H1 (cell line): ENCODE results near the gene CFAP65. TPM values are rescaled to one million over a fixed set of nuclear protein-coding genes. Genes with fewer than 3 reads are reported as not detected.
A peak's percentile ranks its signal among the peaks of the same experiment; 100 is the strongest.

Experiments
- CTCF ChIA-PET: fragments of 300-600 bp; sonication (Branson Sonifier 250); formaldehyde crosslinking; loops from one replicate; lab custom pipeline; 2021; ENCODE audit not compliant: partially characterized antibody; lab: Charles Lee
- POLR2A ChIA-PET: fragments of 300-600 bp; sonication (Branson Sonifier 250); formaldehyde crosslinking; loops from one replicate; lab custom pipeline; 2021; ENCODE audit warnings: inconsistent platforms; ENCODE audit not compliant: partially characterized antibody; lab: Charles Lee
- DNase-seq, 2 experiments: peaks; one replicate each; pipeline versions ENCODE4 v3.0.0 to v3.0.0-alpha.2; 2010 to 2022; ENCODE audit warnings: low spot score in 2 of 2, low read depth in 1 of 2, mixed read lengths in 1 of 2
- FAIRE-seq: peaks from 2 replicates; lab custom pipeline; 2011; peaks lifted over from hg19 to GRCh38; lab: Jason Lieb, UNC
- H2AFZ ChIP-seq: 2 replicates; pipeline ENCODE4 v1.8.1; 2012; ENCODE audit warnings: low read length, inconsistent platforms
- H2AK5ac ChIP-seq: 2 replicates; pipeline ENCODE4 v1.6.1; 2013; ENCODE audit warnings: low read depth, low read length
- H2BK120ac ChIP-seq: replicated peaks from 2 replicates; pipeline ENCODE3; 2013; ENCODE audit warnings: low read depth, low read length, inconsistent platforms
- H2BK12ac ChIP-seq: 2 replicates; pipeline ENCODE4 v1.6.1; 2013; ENCODE audit warnings: low read depth, low read length
- H2BK15ac ChIP-seq: 2 replicates; pipeline ENCODE4 v1.6.1; 2013; ENCODE audit warnings: low read length
- H2BK20ac ChIP-seq: 2 replicates; pipeline ENCODE4 v1.6.1; 2013; ENCODE audit warnings: low read length
- H2BK5ac ChIP-seq: 2 replicates; pipeline ENCODE4 v1.6.1; 2013; ENCODE audit warnings: low read depth, low read length
- H3K14ac ChIP-seq: 2 replicates; pipeline ENCODE4 v1.6.1; 2013; ENCODE audit warnings: inconsistent platforms; ENCODE audit not compliant: insufficient read length
- H3K18ac ChIP-seq: 2 replicates; pipeline ENCODE4 v1.6.1; 2013; ENCODE audit warnings: low read length; ENCODE audit errors: extremely low read depth
- H3K23ac ChIP-seq: 2 replicates; pipeline ENCODE4 v1.6.1; 2013; ENCODE audit warnings: inconsistent platforms; ENCODE audit not compliant: insufficient read length
- H3K23me2 ChIP-seq: 2 replicates; pipeline ENCODE4 v1.6.1; 2013; ENCODE audit warnings: low read depth, low read length
- H3K27ac ChIP-seq: 2 replicates; pipeline ENCODE4 v1.6.1; 2011; ENCODE audit warnings: low read depth, low read length, inconsistent platforms
- H3K27me3 ChIP-seq, 4 experiments: replicated peaks in 1 of 4; 1 replicate in 1 of 4; 2 replicates in 3 of 4; pipeline versions ENCODE4 v1.6.1 to v1.8.1; 2011 to 2013; ENCODE audit warnings: low read length in 3 of 4, mild to moderate bottlenecking in 3 of 4, inconsistent platforms in 2 of 4, mixed read lengths in 2 of 4, moderate library complexity in 1 of 4; ENCODE audit not compliant: control insufficient read depth in 3 of 4, insufficient read depth in 3 of 4; ENCODE audit errors: extremely low read depth in 1 of 4
- H3K36me3 ChIP-seq, 4 experiments: 2 replicates each; pipeline versions ENCODE4 v1.6.1 to v1.8.1; 2011 to 2013; ENCODE audit warnings: mild to moderate bottlenecking in 4 of 4, low read length in 3 of 4, moderate library complexity in 2 of 4, control low read depth in 1 of 4, inconsistent platforms in 1 of 4; ENCODE audit not compliant: insufficient read depth in 4 of 4, control insufficient read depth in 2 of 4
- H3K4ac ChIP-seq: replicated peaks from 2 replicates; pipeline ENCODE3; 2013; ENCODE audit warnings: low read length, low read depth, mixed read lengths, inconsistent platforms; ENCODE audit not compliant: insufficient read length
- H3K4me1 ChIP-seq, 4 experiments: replicated peaks in 1 of 4; 1 replicate in 1 of 4; 2 replicates in 3 of 4; pipeline versions ENCODE4 v1.6.1 to v1.8.1; 2011 to 2013; ENCODE audit warnings: low read length in 3 of 4, inconsistent platforms in 2 of 4, mixed read lengths in 1 of 4; ENCODE audit not compliant: insufficient read depth in 4 of 4, control insufficient read depth in 3 of 4
- H3K4me2 ChIP-seq, 2 experiments: 2 replicates each; pipeline versions ENCODE4 v1.6.1 to v1.8.1; 2011 to 2013; ENCODE audit warnings: low read depth in 2 of 2, low read length in 2 of 2, control low read depth in 1 of 2, inconsistent platforms in 1 of 2, mild to moderate bottlenecking in 1 of 2; ENCODE audit not compliant: insufficient read depth in 1 of 2
- H3K4me3 ChIP-seq, 4 experiments: fragments of 200-600, 300-600 bp in 1 of 4; sonication (generic), shearing (Covaris generic), sonication (Bioruptor Twin) in 1 of 4; 2 replicates each; pipeline versions ENCODE4 v1.5.1 to v1.8.1; 2011 to 2016; ENCODE audit warnings: low read length in 4 of 4, low read depth in 3 of 4, control low read depth in 2 of 4, inconsistent platforms in 2 of 4, mild to moderate bottlenecking in 2 of 4, mixed read lengths in 1 of 4, moderate library complexity in 1 of 4; ENCODE audit not compliant: insufficient read depth in 2 of 4; ENCODE audit errors: extremely low read depth in 1 of 4
- H3K56ac ChIP-seq: replicated peaks from 2 replicates; pipeline ENCODE3; 2013; ENCODE audit warnings: low read depth, mild to moderate bottlenecking, mixed read lengths, low read length, inconsistent platforms; ENCODE audit not compliant: insufficient read length
- H3K79me1 ChIP-seq: 2 replicates; pipeline ENCODE4 v1.6.1; 2013; ENCODE audit warnings: low read depth, low read length, control low read depth
- H3K79me2 ChIP-seq, 2 experiments: 2 replicates each; pipeline versions ENCODE4 v1.6.1 to v1.8.1; 2012 to 2013; ENCODE audit warnings: low read length in 2 of 2, mild to moderate bottlenecking in 2 of 2, inconsistent platforms in 1 of 2; ENCODE audit not compliant: insufficient read depth in 2 of 2, control insufficient read depth in 1 of 2
- H3K9ac ChIP-seq, 4 experiments: replicated peaks in 1 of 4; 1 replicate in 1 of 4; 2 replicates in 3 of 4; pipeline versions ENCODE4 v1.6.1 to v1.8.1; 2011 to 2013; ENCODE audit warnings: low read depth in 3 of 4, low read length in 3 of 4, control low read depth in 2 of 4, mild to moderate bottlenecking in 2 of 4, moderate library complexity in 2 of 4, inconsistent platforms in 1 of 4; ENCODE audit errors: extremely low read depth in 1 of 4
- H3K9me3 ChIP-seq, 2 experiments: 2 replicates each; pipeline versions ENCODE4 v1.6.1 to v1.8.1; 2012 to 2013; ENCODE audit warnings: mild to moderate bottlenecking in 2 of 2, moderate library complexity in 2 of 2, control low read depth in 1 of 2, inconsistent platforms in 1 of 2, low read depth in 1 of 2, low read length in 1 of 2, mixed read lengths in 1 of 2; ENCODE audit not compliant: insufficient read depth in 2 of 2
- H4K20me1 ChIP-seq, 2 experiments: replicated peaks in 1 of 2; 2 replicates each; pipeline versions ENCODE3 to v1.8.1; 2011 to 2013; ENCODE audit warnings: inconsistent platforms in 2 of 2, low read length in 2 of 2, mild to moderate bottlenecking in 1 of 2; ENCODE audit not compliant: insufficient read depth in 2 of 2, control insufficient read depth in 1 of 2
- H4K5ac ChIP-seq: 2 replicates; pipeline ENCODE4 v1.6.1; 2013; ENCODE audit warnings: low read length, low read depth, mixed read lengths, inconsistent platforms; ENCODE audit not compliant: insufficient read length
- H4K8ac ChIP-seq: 2 replicates; pipeline ENCODE4 v1.8.0; 2013; ENCODE audit warnings: mild to moderate bottlenecking, moderate library complexity, low read length, inconsistent platforms; ENCODE audit not compliant: insufficient read depth; ENCODE audit errors: extremely low read depth
- H4K91ac ChIP-seq: replicated peaks from 2 replicates; pipeline ENCODE3; 2013; ENCODE audit warnings: low read length, mixed read lengths, inconsistent platforms; ENCODE audit not compliant: insufficient read length
- CEBPB ChIP-seq: IDR thresholded peaks from 2 replicates; pipeline ENCODE4 v1.6.1; 2012; ENCODE audit warnings: low read depth, low read length
- CTBP2 ChIP-seq: IDR thresholded peaks from 2 replicates; pipeline ENCODE4 v1.7.0; 2011; ENCODE audit warnings: borderline replicate concordance, mild to moderate bottlenecking, moderate library complexity, mixed read lengths, low read length; ENCODE audit not compliant: insufficient read depth, insufficient read length
- WGBS, 2 experiments: shearing (Covaris generic) in 1 of 2; methylation state at CpG; one replicate each; pipeline versions ENCODE4 v1.1.6 to v1.1.7; 2013 to 2015; ENCODE audit warnings: low lambda C conversion rate in 2 of 2, mixed read lengths in 2 of 2, inconsistent platforms in 1 of 2, low coverage in 1 of 2, missing lambda C conversion rate in 1 of 2; ENCODE audit not compliant: insufficient replicate concordance in 2 of 2, insufficient coverage in 1 of 2, insufficient read length in 1 of 2; ENCODE audit errors: extremely low coverage in 1 of 2, missing lambda C conversion rate in 1 of 2; 5-methylcytosine and 5-hydroxymethylcytosine counted together
- polyA plus RNA-seq, 7 experiments: library from polyadenylated mRNA; depleted of rRNA in 3 of 7; stranded (reverse) in 5 of 7; unstranded in 2 of 7; fragments of >200 nt in 5 of 7; fragments of 200-250 nt in 2 of 7; gene quantifications; 1 replicate in 5 of 7; 2 replicates in 1 of 7; 4 replicates in 1 of 7; pipeline versions ENCODE4 v1.2.1 to v1.2.3, GENCODE V29; 2011 to 2013; ENCODE audit warnings: missing spikeins in 2 of 7, mixed read lengths in 2 of 7
- total RNA-seq: library from RNA; stranded (reverse); fragmentation: NEBNext Ultra II Directional; extraction: Animal tissue kit (Norgen Biotek cat#: 25700); gene quantifications from 2 replicates; pipeline ENCODE4 v1.2.1, GENCODE V29; 2021

Gene CFAP65
- total and polyA plus RNA-seq, 2 of the 8 experiments (the other 6 are each of a cell fraction or from before 2014, with no cell fraction given), result 0.19 to 0.45 TPM

DNA sequence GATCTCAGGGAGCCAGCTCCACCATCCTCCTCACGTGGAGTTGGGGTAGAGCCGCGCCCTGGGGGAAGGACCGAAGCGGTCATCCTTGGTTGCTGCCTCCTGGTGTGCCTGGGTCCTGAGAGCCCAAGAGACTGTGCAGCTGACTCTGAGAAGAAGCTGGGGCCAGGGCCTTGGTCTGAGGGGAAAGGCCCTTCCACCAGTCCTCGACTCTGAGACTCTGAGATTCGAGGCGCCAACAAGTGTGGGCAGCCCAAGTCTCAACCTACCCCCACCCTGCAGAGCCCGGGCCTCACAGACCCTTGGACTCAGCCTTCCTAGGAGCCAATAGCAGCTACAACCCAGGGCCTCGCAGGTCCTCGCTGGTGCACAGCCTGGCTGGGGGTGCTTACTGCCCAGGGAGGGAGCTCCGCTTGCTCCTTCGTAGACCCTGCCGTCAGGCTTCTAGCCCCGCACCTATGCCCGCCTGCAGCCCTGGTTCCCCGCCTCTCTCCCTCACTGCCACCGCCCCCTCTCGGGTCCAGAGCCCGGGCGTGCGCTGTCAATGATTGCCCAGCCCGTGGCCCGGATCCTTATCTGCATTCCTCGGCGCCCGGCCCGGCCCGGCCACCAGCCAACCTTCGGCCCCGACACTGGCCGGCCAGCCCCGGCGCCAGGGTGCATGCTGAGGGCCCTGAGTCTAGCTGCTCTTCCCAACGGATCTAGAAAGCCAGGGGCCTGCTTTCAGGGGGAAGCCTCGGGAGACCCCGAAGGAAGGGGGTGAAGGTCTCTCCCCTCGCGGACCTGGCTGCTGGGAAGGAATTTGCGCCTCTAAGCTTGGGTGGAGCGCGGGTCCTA lies 17.4 kb upstream of the CFAP65 start:
- no peaks in the 10 kb centered on the region for H3K79me1 ChIP-seq
- no peak overlapping the region for H2BK5ac ChIP-seq
- H2BK120ac ChIP-seq, result no peak overlapping the region
- H3K18ac ChIP-seq, result peak overlapping the region; percentile 19; the same call in 1 of the 2 replicates
- H3K56ac ChIP-seq, result no peak overlapping the region
- H3K4ac ChIP-seq, result no peak overlapping the region
- peak overlapping the region in 3 of 4 experiments; percentile 14 to 53 (median 26); a peak in 4 of 8 replicates for H3K4me3 ChIP-seq
- H3K79me2 ChIP-seq, result no peaks in the 10 kb centered on the region
- CTCF ChIA-PET, result interaction anchor here (0.6 to 62.8 kb wide), 38 partner anchors 1 to 482 kb away, joined by 3 to 1777 read pairs (median 6); partner anchors contain the start of genes CFAP65, CRYBA2, IHH and NHEJ1
- no peak overlapping the region for H3K9ac ChIP-seq
- TF ChIP-seq CEBPB, result no peak
- peak; percentile 19 for TF ChIP-seq CTBP2
- no peak overlapping the region for H2BK12ac ChIP-seq
- H3K4me1 ChIP-seq, result peaks cover 0 to 27% (median 14%) of the 10 kb centered on the region in 4 experiments; a peak in 6 of 7 replicates
- no peak overlapping the region for H2BK20ac ChIP-seq
- no peak overlapping the region for H3K14ac ChIP-seq
- H2AK5ac ChIP-seq, result no peak overlapping the region
- H3K27ac ChIP-seq, result no peak overlapping the region
- H3K27me3 ChIP-seq, result peaks cover 70 to 92% (median 84%) of the 10 kb centered on the region in 4 experiments
- H2BK15ac ChIP-seq, result no peak overlapping the region
- H4K91ac ChIP-seq, result no peak overlapping the region
- no peak for FAIRE-seq
- 29% methylated on average over 34 of the region's 42 CpGs; no CpG with 5 or more reads in 1 of the 2 experiments for WGBS, 2 experiments
- H4K5ac ChIP-seq, result no peak overlapping the region
- peak overlapping the region; percentile 46 to 70; a peak in 2 of 4 replicates for H3K4me2 ChIP-seq
- H2AFZ ChIP-seq, result no peak overlapping the region
- 0 out of 2 replicates have a peak overlapping the region, but pooled peaks have one; percentile 20 for H4K8ac ChIP-seq
- POLR2A ChIA-PET, result interaction anchor here (1.1 to 1.7 kb wide), 3 partner anchors 19 to 99 kb away, joined by 3 to 5 read pairs (median 4); no protein-coding TSS in a partner anchor
- peaks cover 0 to 13% (median 0%) of the 10 kb centered on the region in 4 experiments; a peak in 1 of 8 replicates for H3K36me3 ChIP-seq
- H3K23me2 ChIP-seq, result peaks cover 5% of the 10 kb centered on the region; the same call in 1 of the 2 replicates
- peak in 1 of 2 experiments; percentile 56 for DNase-seq
- H4K20me1 ChIP-seq, result peaks cover 8 to 9% of the 10 kb centered on the region in 2 experiments
- no peak overlapping the region for H3K23ac ChIP-seq
- no peaks in the 10 kb centered on the region for H3K9me3 ChIP-seq
